HG03135 (cell line): ENCODE data around the gene DMAP1.

Experiments used
- ATAC-seq: cut with Tn5 transposase; IDR thresholded peaks from one replicate; pipeline ENCODE4 v1.9.1; 2021; ENCODE audit warnings: mild to moderate bottlenecking, moderate library complexity; ENCODE audit not compliant: unreplicated experiment

DMAP1 gene

DNA sequence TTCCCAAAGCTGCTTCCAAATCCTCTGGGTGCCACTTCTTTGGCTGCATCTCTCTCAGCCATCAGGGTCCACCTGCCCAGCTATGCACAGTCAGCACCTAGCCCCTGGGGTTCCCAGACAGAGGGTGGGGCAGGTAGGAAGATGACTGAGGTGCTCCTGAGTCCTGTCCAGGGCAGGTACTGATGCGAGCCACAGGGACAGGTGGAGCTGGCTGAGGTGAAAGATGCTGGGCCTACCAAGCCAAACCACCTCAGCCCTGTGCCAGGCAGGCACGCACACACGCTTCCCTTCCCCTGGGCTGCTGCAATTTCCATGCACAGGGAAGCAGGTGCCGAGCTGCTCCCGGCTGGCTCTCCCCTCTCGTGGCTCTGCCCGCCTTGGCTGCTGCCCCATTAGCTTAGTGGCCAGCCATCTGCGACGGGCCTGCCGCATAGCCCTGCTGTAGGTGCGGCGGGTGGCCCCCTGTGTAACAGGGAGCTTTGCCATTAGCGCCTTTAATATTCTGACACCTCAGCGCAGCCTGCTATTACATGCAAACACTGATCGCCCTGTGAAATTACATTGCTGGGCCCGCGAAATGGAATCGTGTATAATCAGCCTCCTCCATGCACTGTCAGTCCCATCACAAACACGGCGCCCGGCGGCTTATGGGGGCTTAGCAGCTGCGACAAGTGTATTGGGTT, 38.9 kb downstream of the DMAP1 start:
- no peak for ATAC-seq

DNA sequence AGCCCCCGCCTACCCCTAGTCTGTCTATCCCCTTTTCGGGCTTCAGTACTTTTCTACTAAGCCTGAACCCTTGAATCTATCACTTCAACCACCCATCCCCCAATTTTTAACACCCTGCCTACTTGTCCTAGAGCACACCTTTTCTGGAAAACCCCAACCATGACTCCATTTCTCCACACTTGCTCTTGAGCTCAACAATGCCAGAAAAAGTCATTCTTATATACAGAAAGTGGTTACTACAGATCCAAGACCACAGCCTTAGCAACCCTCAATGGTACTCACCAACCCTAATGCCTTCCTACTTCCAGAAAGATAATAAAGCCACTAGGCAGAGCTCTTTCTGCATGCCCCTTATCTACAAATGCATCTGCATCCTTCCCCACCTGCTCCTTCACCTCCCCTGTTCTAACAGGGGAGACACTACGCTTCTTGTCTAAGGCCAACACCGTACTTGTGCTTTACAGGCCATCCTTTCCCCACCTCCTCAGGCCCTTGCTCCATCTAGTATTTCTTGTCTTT, 41.2 kb downstream of the DMAP1 start:
- ATAC-seq: no peak

DNA sequence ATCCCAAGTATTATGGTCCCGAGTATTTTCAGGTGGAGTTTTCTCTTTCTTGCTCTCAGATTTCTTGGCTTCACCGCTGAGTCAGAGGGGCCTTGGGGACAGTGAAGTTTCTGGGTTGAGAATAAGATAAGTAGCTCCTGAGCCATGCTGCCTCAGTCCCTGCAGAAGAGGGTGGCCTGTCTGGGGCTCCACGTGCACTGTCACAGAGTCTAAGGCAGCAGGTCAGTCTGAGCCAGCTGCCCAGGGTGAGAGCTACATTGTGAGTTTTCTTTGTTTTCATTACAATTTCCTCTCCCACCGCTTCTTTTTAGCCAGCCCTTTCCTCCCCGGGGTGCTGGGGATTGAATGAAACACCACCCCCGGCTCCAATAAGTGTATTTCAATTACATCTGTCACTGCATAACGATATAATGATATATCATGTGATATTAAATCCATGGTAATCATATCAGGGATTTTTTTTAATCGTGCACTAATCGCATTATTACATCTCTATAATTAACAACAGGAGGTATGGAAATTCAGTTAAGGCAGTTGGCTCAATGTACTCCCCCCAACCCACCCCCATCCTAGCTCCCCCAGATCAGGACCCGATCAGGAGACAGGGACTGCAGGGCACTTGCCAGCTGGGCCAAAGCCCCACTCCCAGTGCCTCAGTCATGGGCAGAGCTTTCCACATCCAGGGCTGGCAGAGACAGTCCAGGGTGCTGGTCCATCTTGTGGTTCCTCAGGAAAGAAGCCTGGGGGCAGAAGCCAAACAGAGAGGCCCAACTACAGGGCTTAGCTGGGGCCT, 43.7 kb downstream of the DMAP1 start:
- ATAC-seq: no peak

DNA sequence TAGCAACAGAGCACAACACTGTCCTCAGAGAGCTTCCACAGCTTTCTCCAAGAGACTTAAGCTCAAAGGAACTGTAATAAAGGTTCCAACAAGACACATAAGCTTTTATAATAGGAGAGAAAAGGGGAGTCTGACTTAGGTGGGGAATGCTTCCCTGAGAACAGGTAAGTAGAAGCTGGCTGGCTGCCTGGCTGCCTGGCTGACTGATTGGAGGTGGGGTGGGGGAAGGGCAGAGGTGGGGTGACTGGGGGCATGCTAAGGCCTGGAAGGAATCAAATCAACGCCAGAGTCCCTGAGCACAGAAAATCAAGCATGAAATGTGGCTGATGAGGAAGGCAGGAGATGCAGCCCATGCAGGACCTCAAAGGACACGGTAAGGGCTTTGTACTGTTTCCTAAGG, 45.8 kb downstream of the DMAP1 start:
- ATAC-seq: no peak

DNA sequence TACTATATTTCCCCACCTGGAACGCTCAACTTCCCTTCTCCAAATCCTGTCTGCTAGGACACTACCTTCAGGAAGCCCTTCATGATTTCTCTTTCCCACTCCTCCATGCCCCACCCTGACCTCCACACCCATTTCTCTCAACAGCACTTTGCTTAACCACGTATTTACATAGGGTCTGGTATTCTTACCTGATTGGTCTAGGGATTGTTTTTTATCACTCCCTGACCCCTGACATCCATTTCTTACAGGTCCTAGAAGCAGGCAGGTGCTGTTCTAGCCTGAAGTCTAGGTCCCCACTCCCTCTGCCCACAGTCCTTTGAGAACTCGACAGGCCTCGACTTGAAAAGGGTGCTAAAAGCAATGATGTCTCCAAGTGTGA, 47.5 kb downstream of the DMAP1 start:
- no peak for ATAC-seq

DNA sequence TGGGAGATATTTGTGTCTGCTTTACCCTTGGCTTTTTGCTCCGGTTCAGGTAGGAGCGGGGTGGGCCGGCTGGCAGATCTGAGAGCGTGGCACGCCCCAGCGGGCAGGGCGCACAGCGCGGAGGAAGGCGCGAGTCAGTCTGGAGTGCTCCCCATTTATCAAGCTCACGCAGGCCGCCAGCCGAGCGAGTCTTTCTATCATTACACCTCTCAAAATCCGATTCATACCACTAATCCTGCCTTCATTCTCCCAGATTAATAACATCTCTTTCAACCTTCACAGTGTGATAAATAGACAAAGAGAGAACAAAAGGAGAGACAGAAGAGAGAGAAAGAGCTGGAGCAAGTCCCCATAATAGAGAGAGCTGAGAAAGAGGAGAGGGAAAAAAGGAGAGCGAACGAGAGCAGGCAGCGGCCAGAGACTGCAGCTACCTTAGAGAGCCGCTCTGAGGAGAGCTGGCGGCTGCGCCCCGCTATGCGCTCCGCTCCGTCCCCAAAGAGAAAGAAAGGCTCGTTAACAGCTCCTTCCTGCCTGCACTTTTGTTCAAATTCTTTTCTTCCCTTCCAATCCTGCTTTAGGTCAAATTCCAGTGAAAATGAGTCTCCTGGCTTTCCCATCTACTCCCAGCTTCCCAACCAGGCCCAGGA, 48.0 kb downstream of the DMAP1 start:
- no peak for ATAC-seq

DNA sequence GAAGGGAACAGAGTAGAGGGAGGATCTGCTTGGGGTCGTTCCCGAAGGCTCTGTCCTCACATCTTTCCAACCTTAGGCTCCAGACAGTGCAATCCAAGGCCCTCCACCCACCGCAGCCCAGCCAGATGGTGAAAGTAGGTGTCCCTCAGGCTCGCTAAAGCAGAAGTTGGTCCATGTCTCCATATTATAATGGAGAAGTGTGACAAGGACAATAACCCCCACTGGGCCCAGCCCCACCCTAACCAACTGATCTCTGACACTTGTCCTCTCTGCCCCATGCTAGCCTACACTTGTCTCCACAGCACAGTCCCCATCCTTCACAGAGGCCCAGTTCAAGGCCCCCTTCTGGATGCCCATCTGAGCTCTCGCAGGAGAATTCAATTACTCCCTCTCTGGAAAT, 48.7 kb downstream of the DMAP1 start:
- no peak for ATAC-seq

DNA sequence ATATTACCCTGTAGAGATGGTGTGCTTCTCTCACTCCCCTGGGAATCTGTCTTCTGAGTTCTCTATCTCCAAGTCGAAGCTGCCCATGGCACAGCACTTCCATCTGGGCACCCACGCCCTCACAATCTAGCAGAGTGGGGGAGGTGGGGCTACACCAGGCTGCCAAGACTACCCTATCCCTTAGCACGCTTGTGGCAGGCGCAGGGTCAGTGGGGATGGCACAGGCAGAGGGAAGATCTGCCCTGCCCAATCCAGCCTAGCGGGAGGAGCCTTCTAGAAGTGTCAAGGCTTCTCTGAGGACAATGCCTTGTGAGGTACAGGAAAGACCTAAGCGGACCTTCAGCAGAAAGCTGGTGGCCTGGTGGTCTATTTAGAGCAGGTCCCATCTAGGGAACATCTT, 49.1 kb downstream of the DMAP1 start:
- ATAC-seq: no peak

DNA sequence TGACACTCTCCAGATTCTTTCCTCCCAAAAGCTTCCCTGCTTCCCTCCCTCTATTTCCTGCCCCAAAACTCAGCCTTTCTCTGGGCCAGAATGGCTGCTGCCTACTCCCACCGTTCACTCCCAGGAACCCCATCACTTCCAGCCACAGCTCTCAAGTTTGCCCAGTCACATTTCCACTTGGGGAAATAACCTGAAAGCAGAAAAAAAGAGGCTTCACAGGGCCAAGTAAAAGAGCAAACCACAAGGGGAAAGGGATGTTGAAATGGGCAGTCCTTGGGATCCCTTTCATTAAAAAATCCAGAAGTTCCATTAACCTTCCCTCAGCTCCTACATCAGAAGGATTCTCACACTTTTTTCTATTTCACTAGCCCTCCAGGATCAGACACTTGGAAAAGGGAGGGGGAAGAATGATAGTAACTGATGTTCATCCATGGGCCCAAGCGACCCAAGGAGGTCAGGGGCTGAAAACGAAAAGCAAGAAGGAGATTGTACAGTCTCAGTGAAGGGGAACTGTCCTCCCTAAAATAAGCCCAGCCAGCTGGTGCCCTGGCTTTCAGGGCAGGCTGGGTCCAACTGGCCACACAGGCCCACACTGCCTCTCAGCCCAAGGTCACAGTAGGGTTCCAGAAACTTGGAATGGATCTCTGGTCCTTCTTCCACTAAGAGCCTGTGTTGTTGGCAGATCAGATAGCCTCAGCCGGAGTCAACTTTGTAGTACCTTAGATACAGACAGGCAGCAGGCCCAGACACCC, 49.7 kb downstream of the DMAP1 start:
- no peak for ATAC-seq

DNA sequence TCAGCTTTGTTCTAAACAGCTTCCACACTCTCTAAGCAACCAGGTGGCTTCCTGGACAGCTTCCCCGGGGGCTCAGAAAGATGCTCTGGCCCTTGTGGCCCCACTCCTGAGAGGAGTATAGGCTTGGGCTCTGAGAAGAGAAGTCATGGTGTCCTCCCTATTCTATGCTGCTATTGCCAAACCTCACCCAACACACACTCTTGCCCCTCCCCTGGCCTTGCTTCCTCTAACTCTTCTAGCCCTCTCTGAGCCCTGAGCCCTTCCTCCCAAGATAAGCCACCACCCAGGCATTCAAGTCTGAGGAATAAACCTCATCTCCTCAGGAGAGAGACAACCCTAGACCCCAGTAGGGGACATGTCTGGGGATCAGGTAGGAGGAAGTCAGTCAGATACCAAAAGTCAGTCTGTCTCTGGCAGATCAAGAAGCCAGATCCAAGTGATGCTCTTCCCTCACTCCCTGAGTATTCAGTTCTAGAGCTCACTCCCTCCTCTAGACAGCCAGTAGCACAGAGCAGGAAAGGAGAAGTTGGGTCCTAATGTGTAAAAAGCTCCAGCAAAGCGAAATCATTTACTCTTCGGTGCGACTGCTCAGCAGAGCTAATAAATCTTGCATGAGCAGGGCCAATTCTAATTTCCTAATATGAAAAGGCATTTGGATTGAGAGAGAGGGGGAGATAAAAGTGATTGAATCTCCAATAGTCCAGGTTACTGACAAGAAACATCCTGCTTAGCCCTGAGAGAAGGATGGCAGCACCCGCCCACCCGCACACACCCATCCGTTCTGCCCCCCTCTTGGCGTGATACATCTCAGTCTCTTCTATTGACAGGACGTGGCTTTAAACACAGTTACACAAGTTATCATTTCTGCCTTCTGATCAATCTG, 50.5 kb downstream of the DMAP1 start:
- no peak for ATAC-seq

DNA sequence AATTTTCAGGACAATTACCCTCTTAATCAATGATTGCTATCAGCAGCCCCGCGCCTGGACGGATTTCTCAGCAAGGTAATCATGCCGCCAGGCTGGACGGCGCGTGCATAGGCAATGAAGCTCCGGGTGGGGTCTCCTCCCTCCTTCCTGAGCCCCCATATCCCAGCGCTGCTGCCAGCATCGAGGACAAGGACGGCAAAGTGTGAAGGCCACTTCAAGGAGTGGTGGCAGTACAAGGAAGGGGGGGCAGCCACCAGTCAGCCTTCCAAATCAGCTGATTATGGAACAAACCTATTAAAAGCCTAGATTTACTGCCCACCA, 51.1 kb downstream of the DMAP1 start:
- no peak for ATAC-seq

DNA sequence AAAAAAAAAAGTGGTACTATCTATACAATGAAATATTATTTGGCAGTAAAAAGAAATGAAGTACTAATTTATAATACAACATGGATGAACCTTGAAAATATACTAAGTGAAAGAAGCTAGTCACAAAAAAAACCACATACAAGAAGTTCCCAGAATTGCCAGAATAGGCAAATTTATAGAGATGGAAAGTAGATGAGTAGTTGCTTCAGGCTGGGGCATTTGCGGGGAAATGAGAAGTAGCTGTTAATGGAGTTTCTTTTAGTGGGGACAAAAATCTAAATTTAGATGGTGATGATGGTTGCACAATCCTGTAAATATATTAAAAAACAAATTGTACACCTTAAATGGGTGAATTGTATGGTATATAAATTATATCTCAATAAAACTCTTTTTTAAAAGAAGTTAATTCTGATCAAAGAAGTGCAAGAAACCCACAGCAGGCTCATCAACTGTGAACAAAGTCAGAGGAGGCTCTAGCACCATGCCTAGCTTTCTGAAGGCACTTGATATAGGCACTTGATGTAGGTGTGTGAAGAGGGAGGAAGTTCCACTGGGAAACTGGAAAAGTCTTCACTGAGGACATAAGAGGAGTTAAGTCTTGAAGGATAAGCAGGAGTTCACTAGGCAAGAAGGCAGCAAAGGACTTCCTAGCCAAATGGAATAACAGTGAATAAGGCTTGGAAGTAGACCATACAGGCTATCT, 52.5 kb downstream of the DMAP1 start:
- ATAC-seq: no peak

DNA sequence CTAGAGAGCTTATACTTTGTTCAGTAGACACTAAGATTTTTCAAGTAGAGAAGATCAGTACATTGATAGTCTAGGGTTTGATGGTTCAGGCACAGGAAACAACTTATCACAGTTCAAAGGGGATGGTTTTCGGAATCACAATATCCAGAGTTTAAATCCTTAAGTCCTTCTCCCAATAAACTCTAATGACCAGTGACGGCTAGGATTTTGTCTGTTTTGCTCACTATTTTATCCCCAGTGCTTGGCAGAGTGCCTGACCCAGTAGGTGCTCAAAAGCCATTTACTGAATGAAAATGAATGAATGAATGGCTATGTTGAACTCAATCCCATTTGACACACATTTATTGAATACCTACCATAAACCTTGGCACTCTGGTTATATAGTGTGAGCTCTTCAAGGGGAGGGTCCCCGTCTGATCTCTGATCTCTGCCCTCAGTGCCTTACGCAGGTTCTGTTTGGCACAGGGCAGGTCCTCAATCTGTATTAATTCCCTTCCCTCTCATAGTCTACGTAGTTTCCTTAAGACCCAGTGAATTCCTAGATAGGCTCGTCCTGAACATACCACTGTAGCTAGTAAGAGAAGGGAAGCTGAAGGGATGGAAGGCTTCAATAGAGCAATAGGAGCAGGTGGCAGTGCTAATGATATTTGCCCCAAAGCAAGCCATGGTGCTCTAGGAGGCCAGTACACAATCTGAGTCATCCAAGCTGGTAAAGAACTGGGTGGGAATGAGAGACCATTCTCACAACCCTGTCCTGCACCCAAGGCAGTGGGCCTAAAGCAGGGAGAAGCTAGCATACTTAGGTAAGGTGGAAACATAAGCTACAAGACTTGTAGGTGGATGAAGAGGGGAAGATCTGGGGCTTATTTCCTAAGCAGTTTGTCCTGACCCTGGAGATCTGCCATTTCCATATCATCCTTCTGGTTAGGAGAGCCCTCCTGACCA, 53.4 kb downstream of the DMAP1 start:
- no peak for ATAC-seq

DNA sequence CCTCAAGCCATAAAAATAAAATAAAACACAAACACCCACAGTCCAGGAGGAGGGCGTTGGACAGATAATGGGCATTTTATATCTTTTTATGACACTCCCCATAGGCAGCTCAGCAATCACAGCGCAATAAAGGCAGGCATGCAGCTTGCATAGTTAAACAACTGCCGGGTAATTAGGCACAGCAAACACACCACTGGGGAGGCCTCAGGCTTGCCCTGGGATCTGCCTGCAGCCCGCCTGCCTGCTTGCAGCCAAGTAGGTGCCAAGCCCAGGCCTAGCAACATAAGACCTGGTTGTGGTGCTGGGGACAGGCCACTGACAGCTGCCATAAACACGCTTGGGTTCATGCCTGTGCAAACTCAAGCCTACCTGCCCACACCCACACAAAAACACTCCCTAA, 54.2 kb downstream of the DMAP1 start:
- no peak for ATAC-seq

DNA sequence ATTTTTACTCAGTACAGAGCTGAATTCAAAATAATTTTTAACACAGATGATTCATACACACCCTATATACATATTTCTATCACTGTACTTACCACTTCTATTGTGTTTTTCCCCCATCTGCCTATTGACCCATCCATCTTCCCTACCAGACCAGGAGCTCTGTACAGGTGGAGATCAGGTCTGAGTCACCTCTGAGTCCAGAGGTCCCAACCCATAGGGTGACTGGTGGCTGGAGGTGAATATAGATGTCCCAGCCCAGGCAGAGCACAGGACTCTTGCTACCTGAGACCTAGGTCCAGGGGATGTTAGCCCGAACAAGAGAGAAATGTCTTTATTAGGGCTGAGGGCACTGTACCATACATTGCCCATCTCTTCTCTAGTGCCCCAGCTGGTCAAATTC, 54.8 kb downstream of the DMAP1 start:
- no peak for ATAC-seq
